Endothelial cell of umbilical vein (primary cell): ENCODE measurements around the gene TNS1. TPM values are rescaled to one million over a fixed set of nuclear protein-coding genes. Genes with fewer than 3 reads are reported as not detected.

ENCODE experiments used
- BruUV-seq: library from RNA; stranded (reverse); fragments of 400-500 nt; replicated peaks from 2 replicates; lab custom pipeline; 2021; lab: Mats Ljungman, UMichigan
- CTCF ChIA-PET: fragments of 300-600, 350-600 bp; sonication (Branson Sonifier 250); formaldehyde crosslinking; loops from one replicate; lab custom pipeline; 2021; ENCODE audit warnings: antibody characterized with exemption, inconsistent platforms; lab: Charles Lee
- POLR2A ChIA-PET: fragments of 300-600, 350-600 bp; sonication (Branson Sonifier 250); formaldehyde crosslinking; loops from one replicate; lab custom pipeline; 2021; ENCODE audit warnings: antibody characterized with exemption, inconsistent platforms; lab: Charles Lee
- DNase-seq: peaks from one replicate; pipeline ENCODE4 v3.0.0-alpha.2; 2011; ENCODE audit warnings: low read depth, low spot score
- FAIRE-seq: peaks from 2 replicates; lab custom pipeline; 2011; peaks lifted over from hg19 to GRCh38; lab: Jason Lieb, UNC
- H2AFZ ChIP-seq: 2 replicates; pipeline ENCODE4 v1.6.0; 2012; ENCODE audit warnings: low read depth, low read length, control low read depth, inconsistent platforms
- H3K27ac ChIP-seq: 2 replicates; pipeline ENCODE4 v1.5.1; 2011; ENCODE audit warnings: low read depth, mild to moderate bottlenecking, control low read depth, low read length, moderate library complexity; ENCODE audit not compliant: insufficient read depth
- H3K27me3 ChIP-seq, 2 experiments: 2 replicates each; pipeline versions ENCODE4 v1.6.0 to v1.6.1; 2011; ENCODE audit warnings: low read length in 2 of 2, mixed read lengths in 1 of 2; ENCODE audit not compliant: control insufficient read depth in 2 of 2, insufficient read depth in 2 of 2
- H3K36me3 ChIP-seq, 2 experiments: 2 replicates in 1 of 2; 3 replicates in 1 of 2; pipeline ENCODE4 v1.5.1; 2011; ENCODE audit warnings: low read length in 2 of 2, mild to moderate bottlenecking in 1 of 2, moderate library complexity in 1 of 2; ENCODE audit not compliant: control insufficient read depth in 2 of 2, insufficient read depth in 2 of 2; ENCODE audit errors: extremely low read depth in 1 of 2
- H3K4me1 ChIP-seq: 3 replicates; pipeline ENCODE4 v1.5.1; 2011; ENCODE audit warnings: mild to moderate bottlenecking, low read length; ENCODE audit not compliant: control insufficient read depth, insufficient read depth; ENCODE audit errors: extremely low read depth
- H3K4me2 ChIP-seq: 2 replicates; pipeline ENCODE4 v1.6.1; 2011; ENCODE audit warnings: low read length, control low read depth, mixed read lengths; ENCODE audit not compliant: insufficient read depth
- H3K4me3 ChIP-seq, 3 experiments: fragments of 200-600 bp in 1 of 3; sonication (generic), shearing (Covaris generic) in 1 of 3; replicated peaks in 1 of 3; 2 replicates each; pipeline ENCODE4 v1.5.1; 2011 to 2016; ENCODE audit warnings: control low read depth in 3 of 3, low read length in 3 of 3, mild to moderate bottlenecking in 2 of 3, inconsistent platforms in 1 of 3, low read depth in 1 of 3, moderate library complexity in 1 of 3; ENCODE audit not compliant: insufficient read depth in 1 of 3
- H3K79me2 ChIP-seq: 2 replicates; pipeline ENCODE4 v1.6.0; 2012; ENCODE audit warnings: low read length, inconsistent platforms; ENCODE audit not compliant: control insufficient read depth, insufficient read depth
- H3K9ac ChIP-seq: replicated peaks from 2 replicates; pipeline ENCODE3; 2011; ENCODE audit warnings: low read length, control low read depth; ENCODE audit not compliant: insufficient read depth; ENCODE audit errors: extremely low read depth
- H3K9me1 ChIP-seq: replicated peaks from 3 replicates; pipeline ENCODE4 v1.6.0; 2011; ENCODE audit warnings: mild to moderate bottlenecking, low read length; ENCODE audit not compliant: control insufficient read depth, insufficient read depth; ENCODE audit errors: extremely low read depth
- H3K9me3 ChIP-seq: replicated peaks from 2 replicates; pipeline ENCODE4 v1.5.1; 2012; ENCODE audit warnings: low read length, inconsistent platforms; ENCODE audit not compliant: control insufficient read depth, insufficient read depth
- H4K20me1 ChIP-seq: replicated peaks from 2 replicates; pipeline ENCODE3; 2011; ENCODE audit warnings: mild to moderate bottlenecking, low read length; ENCODE audit not compliant: control insufficient read depth, insufficient read depth; ENCODE audit errors: extremely low read depth
- EZH2 ChIP-seq: IDR thresholded peaks from 2 replicates; pipeline ENCODE4 v1.6.1; 2012; ENCODE audit warnings: borderline replicate concordance, low read depth, mild to moderate bottlenecking, moderate library complexity, low read length, inconsistent platforms; ENCODE audit not compliant: severe bottlenecking
- FOS ChIP-seq: IDR thresholded peaks from 2 replicates; pipeline ENCODE4 v1.6.1; 2011; ENCODE audit warnings: mild to moderate bottlenecking, low read length, moderate library complexity, borderline replicate concordance; ENCODE audit not compliant: insufficient read depth
- GATA2 ChIP-seq: IDR thresholded peaks from 2 replicates; pipeline ENCODE4 v1.7.0; 2011; ENCODE audit warnings: low read depth, mild to moderate bottlenecking, moderate library complexity, mixed read lengths, low read length; ENCODE audit not compliant: insufficient read length, insufficient read depth
- JUN ChIP-seq: IDR thresholded peaks from 2 replicates; pipeline ENCODE4 v1.6.1; 2011; ENCODE audit warnings: borderline replicate concordance, low read depth; ENCODE audit not compliant: insufficient read length, insufficient read depth
- MYC ChIP-seq: IDR thresholded peaks from one replicate; pipeline ENCODE4 v1.6.1; 2011; ENCODE audit warnings: mild to moderate bottlenecking, low read depth, low read length
- POLR2A ChIP-seq: IDR thresholded peaks from 2 replicates; pipeline ENCODE4 v1.6.1; 2012; ENCODE audit warnings: low read depth, mild to moderate bottlenecking, control low read depth, low read length
- POLR2AphosphoS5 ChIP-seq: IDR thresholded peaks from 2 replicates; pipeline ENCODE4 v1.6.1; 2012; ENCODE audit warnings: low read depth, mild to moderate bottlenecking, control low read depth, low read length, moderate library complexity; ENCODE audit not compliant: insufficient read depth
- dilution Hi-C: fragments of 300-500 bp; cut with MboI; formaldehyde crosslinking; loops from one replicate; pipeline ENCODE4 v1.15.0; 2019; ENCODE audit warnings: low sequenced_read_pairs; ENCODE audit not compliant: extremely low pct_ligation_motif_present
- intact Hi-C: fragments of 100-400 bp; cut with micrococcal nuclease; formaldehyde crosslinking; loops from one replicate; pipeline ENCODE4 v1.10.0; 2022
- polyA plus RNA-seq, 4 experiments: library from polyadenylated mRNA; depleted of rRNA in 3 of 4; stranded (reverse) in 3 of 4; unstranded in 1 of 4; fragments of >200 nt; gene quantifications; 2 replicates each; pipeline versions ENCODE4 v1.2.1 to v1.2.3, GENCODE V29; 2011 to 2012; ENCODE audit warnings: missing spikeins in 1 of 4
- total RNA-seq: library from RNA; stranded (reverse); gene quantifications from 2 replicates; pipeline ENCODE4 v1.2.3, GENCODE V29; 2021
- TF ChIP-seq, protein P1 (sequence below): IDR thresholded peaks from 2 replicates; pipeline ENCODE4 v1.6.1; 2011; ENCODE audit not compliant: insufficient read depth, insufficient read length
- TF ChIP-seq, protein P2 (sequence below), 2 donors: IDR thresholded peaks; 1 replicate in 1 of 2; 2 replicates in 1 of 2; pipeline ENCODE4 v1.5.1; 2011; ENCODE audit warnings: low read length in 2 of 2, mild to moderate bottlenecking in 2 of 2, moderate library complexity in 2 of 2, control low read depth in 1 of 2, inconsistent platforms in 1 of 2, low read depth in 1 of 2; ENCODE audit not compliant: insufficient read depth in 1 of 2; ENCODE audit errors: extremely low read depth in 1 of 2

Gene TNS1
- total and polyA plus RNA-seq, 2 donors (not counting 3 experiments of a cell fraction or from before 2014, with no cell fraction given), result 11.0 to 52.1 TPM

DNA sequence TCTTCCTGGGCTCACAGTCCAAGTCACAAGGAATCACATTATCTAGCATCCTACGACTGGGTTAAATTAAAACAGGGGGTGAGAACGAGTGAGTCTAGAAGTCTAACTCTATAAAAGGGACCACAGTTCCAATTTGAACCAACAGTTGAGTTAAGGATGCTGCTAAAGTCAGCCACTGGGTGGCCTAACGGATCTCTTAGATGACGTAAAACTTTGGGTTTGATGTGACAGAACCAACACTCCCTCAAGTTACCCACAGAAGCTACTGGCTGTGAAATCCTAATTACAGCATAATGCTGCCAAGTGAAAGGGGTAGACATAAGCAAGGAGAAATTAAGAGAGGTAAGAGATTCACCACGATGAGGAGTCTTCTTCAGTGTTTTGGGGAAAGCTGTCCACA is 33.6 kb upstream of the TNS1 start:
- TF ChIP-seq EZH2 (no peak), POLR2A (no peak), FOS (no peak), JUN (no peak), GATA2 (no peak), POLR2AphosphoS5 (no peak), MYC (no peak)
- TF ChIP-seq, protein P1, sequence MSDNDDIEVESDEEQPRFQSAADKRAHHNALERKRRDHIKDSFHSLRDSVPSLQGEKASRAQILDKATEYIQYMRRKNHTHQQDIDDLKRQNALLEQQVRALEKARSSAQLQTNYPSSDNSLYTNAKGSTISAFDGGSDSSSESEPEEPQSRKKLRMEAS, result no peak
- TF ChIP-seq, protein P2, sequence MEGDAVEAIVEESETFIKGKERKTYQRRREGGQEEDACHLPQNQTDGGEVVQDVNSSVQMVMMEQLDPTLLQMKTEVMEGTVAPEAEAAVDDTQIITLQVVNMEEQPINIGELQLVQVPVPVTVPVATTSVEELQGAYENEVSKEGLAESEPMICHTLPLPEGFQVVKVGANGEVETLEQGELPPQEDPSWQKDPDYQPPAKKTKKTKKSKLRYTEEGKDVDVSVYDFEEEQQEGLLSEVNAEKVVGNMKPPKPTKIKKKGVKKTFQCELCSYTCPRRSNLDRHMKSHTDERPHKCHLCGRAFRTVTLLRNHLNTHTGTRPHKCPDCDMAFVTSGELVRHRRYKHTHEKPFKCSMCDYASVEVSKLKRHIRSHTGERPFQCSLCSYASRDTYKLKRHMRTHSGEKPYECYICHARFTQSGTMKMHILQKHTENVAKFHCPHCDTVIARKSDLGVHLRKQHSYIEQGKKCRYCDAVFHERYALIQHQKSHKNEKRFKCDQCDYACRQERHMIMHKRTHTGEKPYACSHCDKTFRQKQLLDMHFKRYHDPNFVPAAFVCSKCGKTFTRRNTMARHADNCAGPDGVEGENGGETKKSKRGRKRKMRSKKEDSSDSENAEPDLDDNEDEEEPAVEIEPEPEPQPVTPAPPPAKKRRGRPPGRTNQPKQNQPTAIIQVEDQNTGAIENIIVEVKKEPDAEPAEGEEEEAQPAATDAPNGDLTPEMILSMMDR (IDR thresholded peaks at IDR 0.05; ENCODE audit: extremely low read depth in 1 of 2, insufficient read depth in 1 of 2, low read depth in 1 of 2, low read length in 2 of 2), result no peak
- H3K9me3 ChIP-seq, result no peaks in the 10 kb centered on the region
- H3K4me3 ChIP-seq, result no peak overlapping the region
- no peak for FAIRE-seq
- H3K79me2 ChIP-seq, result no peaks in the 10 kb centered on the region
- no peaks in the 10 kb centered on the region for H4K20me1 ChIP-seq
- POLR2A ChIA-PET, result no interaction called here
- dilution Hi-C loops (no loop called here), intact Hi-C loops (no loop called here)
- H3K27me3 ChIP-seq, result peaks cover 21 to 31% of the 10 kb centered on the region in 2 experiments
- H3K36me3 ChIP-seq, result no peaks in the 10 kb centered on the region
- H3K9me1 ChIP-seq, result no peaks in the 10 kb centered on the region
- no peak overlapping the region for H3K27ac ChIP-seq
- no peaks in the 10 kb centered on the region for H3K4me1 ChIP-seq
- CTCF ChIA-PET, result interaction anchor here (1.0 to 7.8 kb wide), 6 partner anchors 9 to 254 kb away, joined by 3 to 341 read pairs (median 8); partner anchors contain the start of gene RUFY4
- no peak for DNase-seq
- H2AFZ ChIP-seq, result no peak overlapping the region
- H3K9ac ChIP-seq, result no peak overlapping the region
- BruUV-seq, result no TSS peak
- no peak overlapping the region for H3K4me2 ChIP-seq
